ENCODE measurements around the gene CCDC97.

The CCDC97 gene

DNA sequence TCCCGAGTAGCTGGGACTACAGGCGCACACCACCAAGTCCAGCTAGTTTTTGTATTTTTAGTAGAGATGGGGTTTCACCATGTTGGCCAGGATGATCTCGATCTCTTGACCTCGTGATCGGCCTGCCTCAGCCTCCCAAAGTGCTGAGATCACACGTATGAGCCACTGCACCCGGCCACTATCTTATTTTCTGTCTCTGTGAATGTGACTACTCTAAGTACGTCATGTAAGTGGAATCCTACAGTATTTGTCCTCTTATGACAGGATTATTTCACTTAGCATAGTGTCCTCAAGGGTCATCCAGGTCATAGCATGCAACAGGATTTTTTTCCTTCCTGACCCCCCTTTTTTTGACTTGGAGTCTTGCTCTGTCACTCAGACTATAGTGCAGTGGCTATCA lies 61.6 kb downstream of the CCDC97 start:
- Mint-ChIP-seq H3K4me3 (no peak overlapping the region), H3K36me3 (ENCODE audit: low read depth) (peaks cover 10% of the 10 kb centered on the region), H3K9me3 (no peaks in the 10 kb centered on the region), H3K27ac (peak overlapping the region; percentile 33), H3K27me3 (ENCODE audit: low read depth, poor library complexity) (peaks cover 3% of the 10 kb centered on the region), H3K4me1 (peaks cover 12% of the 10 kb centered on the region)
- DNase-seq, result no peak
- TF ChIP-seq, protein P1, sequence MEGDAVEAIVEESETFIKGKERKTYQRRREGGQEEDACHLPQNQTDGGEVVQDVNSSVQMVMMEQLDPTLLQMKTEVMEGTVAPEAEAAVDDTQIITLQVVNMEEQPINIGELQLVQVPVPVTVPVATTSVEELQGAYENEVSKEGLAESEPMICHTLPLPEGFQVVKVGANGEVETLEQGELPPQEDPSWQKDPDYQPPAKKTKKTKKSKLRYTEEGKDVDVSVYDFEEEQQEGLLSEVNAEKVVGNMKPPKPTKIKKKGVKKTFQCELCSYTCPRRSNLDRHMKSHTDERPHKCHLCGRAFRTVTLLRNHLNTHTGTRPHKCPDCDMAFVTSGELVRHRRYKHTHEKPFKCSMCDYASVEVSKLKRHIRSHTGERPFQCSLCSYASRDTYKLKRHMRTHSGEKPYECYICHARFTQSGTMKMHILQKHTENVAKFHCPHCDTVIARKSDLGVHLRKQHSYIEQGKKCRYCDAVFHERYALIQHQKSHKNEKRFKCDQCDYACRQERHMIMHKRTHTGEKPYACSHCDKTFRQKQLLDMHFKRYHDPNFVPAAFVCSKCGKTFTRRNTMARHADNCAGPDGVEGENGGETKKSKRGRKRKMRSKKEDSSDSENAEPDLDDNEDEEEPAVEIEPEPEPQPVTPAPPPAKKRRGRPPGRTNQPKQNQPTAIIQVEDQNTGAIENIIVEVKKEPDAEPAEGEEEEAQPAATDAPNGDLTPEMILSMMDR (IDR thresholded peaks at IDR 0.05), result no peak

DNA sequence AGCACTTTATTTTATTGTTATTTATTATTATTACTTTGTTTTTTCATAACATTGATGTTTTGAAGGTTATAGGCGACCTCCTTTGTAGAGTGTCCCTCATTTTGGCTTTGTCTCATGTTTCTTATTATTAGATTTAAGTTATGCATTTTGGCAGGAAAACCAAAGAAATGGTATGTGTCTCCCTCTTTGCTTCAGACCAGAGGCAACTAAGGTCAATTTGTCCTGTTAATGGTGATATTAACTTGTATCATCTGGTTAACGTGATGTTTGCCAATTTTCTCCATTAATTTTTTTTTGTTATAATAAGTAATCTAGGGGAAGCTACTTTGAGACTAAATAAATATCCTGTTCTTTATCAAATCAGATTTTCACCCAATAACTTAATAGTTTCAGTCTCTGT lies 62.5 kb downstream of the CCDC97 start:
- DNase-seq, result no peak
- H3K27ac Mint-ChIP-seq, result no peak overlapping the region
- H3K9me3 Mint-ChIP-seq, result no peaks in the 10 kb centered on the region
- H3K36me3 Mint-ChIP-seq (ENCODE audit: low read depth), result peaks cover 15% of the 10 kb centered on the region
- peaks cover 6% of the 10 kb centered on the region for H3K27me3 Mint-ChIP-seq (ENCODE audit: low read depth, poor library complexity)
- no peak overlapping the region for H3K4me3 Mint-ChIP-seq
- TF ChIP-seq, protein P1 (IDR thresholded peaks at IDR 0.05), result no peak
- peaks cover 20% of the 10 kb centered on the region for H3K4me1 Mint-ChIP-seq

DNA sequence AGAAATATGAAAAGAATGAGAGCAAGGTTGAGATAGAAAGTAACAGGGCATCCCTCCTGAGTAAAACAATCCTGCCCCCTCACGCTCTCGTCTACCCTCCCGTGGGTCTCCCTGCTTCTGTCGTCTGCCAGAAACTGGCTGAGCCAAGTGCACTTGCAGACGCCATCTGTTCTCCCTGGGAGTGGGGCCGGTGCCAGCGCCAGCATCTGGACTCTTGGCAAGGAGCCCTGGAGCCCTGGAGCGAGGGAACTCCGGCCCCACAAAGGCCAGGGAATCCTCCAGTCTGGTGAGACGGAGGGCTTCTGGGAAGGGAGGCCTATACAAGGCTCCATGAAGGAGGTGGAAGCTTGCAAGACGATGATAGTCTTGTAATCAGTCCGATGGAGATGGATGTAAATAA lies 64.0 kb downstream of the CCDC97 start:
- no peaks in the 10 kb centered on the region for H3K9me3 Mint-ChIP-seq
- TF ChIP-seq, protein P1 (IDR thresholded peaks at IDR 0.05), result no peak
- H3K4me1 Mint-ChIP-seq, result peaks cover 25% of the 10 kb centered on the region
- peaks cover 6% of the 10 kb centered on the region for H3K27me3 Mint-ChIP-seq (ENCODE audit: low read depth, poor library complexity)
- H3K27ac Mint-ChIP-seq, result no peak overlapping the region
- DNase-seq, result no peak
- peaks cover 20% of the 10 kb centered on the region for H3K36me3 Mint-ChIP-seq (ENCODE audit: low read depth)
- H3K4me3 Mint-ChIP-seq, result no peak overlapping the region
